GM12892 (cell line): Measurements from ENCODE around the gene HSD17B8.

Experiments
- DNase-seq: peaks from one replicate; pipeline ENCODE4 v3.0.0; 2011; ENCODE audit not compliant: insufficient read length
- FAIRE-seq: peaks from 2 replicates; lab custom pipeline; 2011; peaks lifted over from hg19 to GRCh38; lab: Jason Lieb, UNC
- POLR2A ChIP-seq: IDR thresholded peaks from 2 replicates; pipeline ENCODE4 v1.6.1; 2011; ENCODE audit warnings: low read depth, low read length, control low read depth
- POLR2AphosphoS5 ChIP-seq: IDR thresholded peaks from 2 replicates; pipeline ENCODE4 v1.6.1; 2011; ENCODE audit warnings: low read depth, low read length, control low read depth
- TAF1 ChIP-seq: IDR thresholded peaks from 2 replicates; pipeline ENCODE4 v1.6.1; 2011; ENCODE audit warnings: low read depth, mild to moderate bottlenecking, control low read depth, low read length, borderline replicate concordance

The HSD17B8 gene

GRCh38 chr6:33166363-33166762 lies 38.1 kb upstream of the HSD17B8 start:
- TF ChIP-seq POLR2AphosphoS5 (no peak), POLR2A (no peak), TAF1 (no peak)
- DNase-seq (no peak), FAIRE-seq (no peak)

- DNase-seq (no peak), FAIRE-seq (no peak)
- TF ChIP-seq TAF1, result no peak
- no peak for TF ChIP-seq POLR2AphosphoS5
- TF ChIP-seq POLR2A, result no peak
Observed at GRCh38 chr6:33166811-33167210, 37.6 kb upstream of the HSD17B8 start.

GRCh38 chr6:33167374-33168283 lies 36.8 kb upstream of the HSD17B8 start:
- peak; percentile 13 for DNase-seq
- TF ChIP-seq POLR2A (no peak), TAF1 (no peak), POLR2AphosphoS5 (no peak)
- FAIRE-seq, result no peak

GRCh38 chr6:33168284-33168601 lies 36.2 kb upstream of the HSD17B8 start:
- TF ChIP-seq POLR2AphosphoS5 (no peak), TAF1 (no peak), POLR2A (no peak)
- DNase-seq (no peak), FAIRE-seq (no peak)

- DNase-seq (peak; percentile 15), FAIRE-seq (no peak)
- TF ChIP-seq POLR2A, result no peak
- no peak for TF ChIP-seq TAF1
- no peak for TF ChIP-seq POLR2AphosphoS5
Observed at GRCh38 chr6:33168639-33169038, 35.8 kb upstream of the HSD17B8 start.

- FAIRE-seq, result no peak
- peak; percentile 11 for DNase-seq
- TF ChIP-seq POLR2A, result no peak
- TF ChIP-seq TAF1, result no peak
- TF ChIP-seq POLR2AphosphoS5, result no peak
Observed at GRCh38 chr6:33169291-33170175, 34.9 kb upstream of the HSD17B8 start.

GRCh38 chr6:33170176-33171015 lies 34.1 kb upstream of the HSD17B8 start:
- FAIRE-seq (no peak), DNase-seq (peak; percentile 26)
- TF ChIP-seq TAF1, result no peak
- no peak for TF ChIP-seq POLR2A
- TF ChIP-seq POLR2AphosphoS5, result no peak

GRCh38 chr6:33171016-33171879 lies 33.2 kb upstream of the HSD17B8 start:
- FAIRE-seq (no peak), DNase-seq (no peak)
- TF ChIP-seq POLR2AphosphoS5 (no peak), TAF1 (no peak), POLR2A (no peak)

GRCh38 chr6:33171880-33172687 lies 32.4 kb upstream of the HSD17B8 start:
- TF ChIP-seq TAF1, result no peak
- TF ChIP-seq POLR2A, result no peak
- TF ChIP-seq POLR2AphosphoS5, result no peak
- no peak for DNase-seq
- FAIRE-seq, result no peak
